ENCODE data around the gene GUCA2B.

The GUCA2B gene

GRCh38 chr1:42183210-42183956, 30.2 kb downstream of the GUCA2B start:
- POLR2A ChIA-PET: no interaction called here
- H3K4me3 ChIP-seq (ENCODE audit: low read depth, low read length): no peak overlapping the region
- TF ChIP-seq CTCF (IDR thresholded peaks at IDR 0.05; ENCODE audit: insufficient read depth, low read length, missing control alignments): no peak
- DNase-seq (ENCODE audit: low read depth, low spot score): no peak
- CTCF ChIA-PET: interaction anchor here (1.5 to 2.3 kb wide), 2 partner anchors 10 to 12 kb away, joined by 6 to 24 read pairs; no protein-coding TSS in a partner anchor

- no peak for DNase-seq (ENCODE audit: low read depth, low spot score)
- no peak for TF ChIP-seq CTCF (IDR thresholded peaks at IDR 0.05; ENCODE audit: insufficient read depth, low read length, missing control alignments)
- ChIA-PET POLR2A (no interaction called here), CTCF (interaction anchor here (1.5 to 2.3 kb wide), 2 partner anchors 10 to 12 kb away, joined by 6 to 24 read pairs; no protein-coding TSS in a partner anchor)
- no peak overlapping the region for H3K4me3 ChIP-seq (ENCODE audit: low read depth, low read length)
Observed at GRCh38 chr1:42183957-42184268, 30.7 kb downstream of the GUCA2B start.

- TF ChIP-seq CTCF (IDR thresholded peaks at IDR 0.05; ENCODE audit: insufficient read depth, low read length, missing control alignments): no peak
- H3K4me3 ChIP-seq (ENCODE audit: low read depth, low read length): no peak overlapping the region
- POLR2A ChIA-PET: no interaction called here
- no peak for DNase-seq (ENCODE audit: low read depth, low spot score)
- CTCF ChIA-PET: interaction anchor here (2.0 to 2.6 kb wide), 3 partner anchors 11 to 13 kb away, joined by 8 to 24 read pairs (median 18); no protein-coding TSS in a partner anchor
Observed at GRCh38 chr1:42184616-42185015, 31.4 kb downstream of the GUCA2B start.

GRCh38 chr1:42186152-42186551, 32.9 kb downstream of the GUCA2B start:
- ChIA-PET CTCF (interaction anchor here (1.5 to 2.6 kb wide), 4 partner anchors 9 to 14 kb away, joined by 5 to 18 read pairs (median 8); no protein-coding TSS in a partner anchor), POLR2A (no interaction called here)
- no peak for TF ChIP-seq CTCF (IDR thresholded peaks at IDR 0.05; ENCODE audit: insufficient read depth, low read length, missing control alignments)
- peak; percentile 38 for DNase-seq (ENCODE audit: low read depth, low spot score)
- no peak overlapping the region for H3K4me3 ChIP-seq (ENCODE audit: low read depth, low read length)

GRCh38 chr1:42189931-42190853, 37.0 kb downstream of the GUCA2B start:
- CTCF ChIA-PET: interaction anchor here (2.3 to 3.0 kb wide), 2 partner anchors 16 to 17 kb away, joined by 12 to 20 read pairs; no protein-coding TSS in a partner anchor
- no peak for TF ChIP-seq CTCF (IDR thresholded peaks at IDR 0.05; ENCODE audit: insufficient read depth, low read length, missing control alignments)
- POLR2A ChIA-PET: no interaction called here

GRCh38 chr1:42191319-42191718, 38.1 kb downstream of the GUCA2B start:
- no peak overlapping the region for H3K4me3 ChIP-seq (ENCODE audit: low read depth, low read length)
- ChIA-PET POLR2A (no interaction called here), CTCF (interaction anchor here (3.0 kb wide), 1 partner anchor 18 kb away, joined by 20 read pairs; no protein-coding TSS in a partner anchor)
- no peak for DNase-seq (ENCODE audit: low read depth, low spot score)
- TF ChIP-seq CTCF (IDR thresholded peaks at IDR 0.05; ENCODE audit: insufficient read depth, low read length, missing control alignments): no peak

More at GRCh38 chr1:42189931-42190853, 37.0 kb downstream of the GUCA2B start:
- DNase-seq (ENCODE audit: low read depth, low spot score): no peak
- H3K4me3 ChIP-seq (ENCODE audit: low read depth, low read length): no peak overlapping the region
